HUES48 (cell line): ENCODE measurements around the gene SLC44A4.

Source experiments
- H3K27ac ChIP-seq: one replicate; pipeline ENCODE4 v1.7.0; 2013; ENCODE audit warnings: low read depth, low read length, inconsistent platforms
- H3K27me3 ChIP-seq: 2 replicates; pipeline ENCODE4 v1.6.1; 2013; ENCODE audit warnings: mild to moderate bottlenecking, low read length; ENCODE audit not compliant: control insufficient read depth, insufficient read depth
- H3K36me3 ChIP-seq: 2 replicates; pipeline ENCODE4 v1.6.1; 2013; ENCODE audit warnings: low read length; ENCODE audit not compliant: control insufficient read depth, insufficient read depth
- H3K4me1 ChIP-seq: 2 replicates; pipeline ENCODE4 v1.6.1; 2013; ENCODE audit warnings: mild to moderate bottlenecking, low read length; ENCODE audit not compliant: control insufficient read depth, insufficient read depth
- H3K4me3 ChIP-seq: 2 replicates; pipeline ENCODE4 v1.5.1; 2013; ENCODE audit warnings: mild to moderate bottlenecking, low read depth, low read length
- H3K9ac ChIP-seq: 2 replicates; pipeline ENCODE4 v1.6.1; 2013; ENCODE audit warnings: mild to moderate bottlenecking, low read depth, low read length, moderate library complexity
- H3K9me3 ChIP-seq: 2 replicates; pipeline ENCODE4 v1.6.1; 2013; ENCODE audit warnings: low read length; ENCODE audit not compliant: control insufficient read depth, insufficient read depth

The SLC44A4 gene

GRCh38 chr6:31878726-31879125, at the start of gene SLC44A4:
TSS of gene SLC44A4 (minus strand) at chr6:31878997. CDS start at chr6:31878980, 17 bp downstream.
- H3K36me3 ChIP-seq, result peaks cover 41% of the 10 kb centered on the region
- H3K27ac ChIP-seq, result no peak within 1 kb of the TSS

GRCh38 chr6:31928672-31928939, 49.8 kb upstream of the SLC44A4 start:
- Histone ChIP-seq H3K9ac (no peak overlapping the region), H3K9me3 (no peaks in the 10 kb centered on the region), H3K4me1 (no peaks in the 10 kb centered on the region), H3K27ac (no peak overlapping the region), H3K36me3 (no peaks in the 10 kb centered on the region), H3K4me3 (no peak overlapping the region), H3K27me3 (no peaks in the 10 kb centered on the region)

More at GRCh38 chr6:31878726-31879125, at the start of gene SLC44A4:
- Histone ChIP-seq H3K27me3 (no peaks in the 10 kb centered on the region), H3K4me3 (peak within 1 kb of the TSS; percentile 40; the same call in 1 of the 2 replicates), H3K9ac (no peak within 1 kb of the TSS), H3K4me1 (no peaks in the 10 kb centered on the region; the same call in 1 of the 2 replicates), H3K9me3 (no peaks in the 10 kb centered on the region)

- Histone ChIP-seq H3K4me1 (no peaks in the 10 kb centered on the region), H3K9ac (no peak overlapping the region), H3K36me3 (no peaks in the 10 kb centered on the region), H3K27me3 (no peaks in the 10 kb centered on the region), H3K27ac (no peak overlapping the region), H3K4me3 (no peak overlapping the region), H3K9me3 (no peaks in the 10 kb centered on the region)
Measured at GRCh38 chr6:31927863-31928671, 49.3 kb upstream of the SLC44A4 start.

- H3K9ac ChIP-seq, result no peak within 1 kb of the TSS
- H3K4me3 ChIP-seq, result no peak within 1 kb of the TSS
- no peaks in the 10 kb centered on the region for H3K36me3 ChIP-seq
Measured at GRCh38 chr6:31927242-31927862, 48.6 kb upstream of the SLC44A4 start, which contains the start of gene C2. TSS of gene C2 (plus strand) at chr6:31927717. CDS start at chr6:31927753, 36 bp downstream.

GRCh38 chr6:31922942-31923341, 44.1 kb upstream of the SLC44A4 start:
- H3K9me3 ChIP-seq, result no peaks in the 10 kb centered on the region
- no peaks in the 10 kb centered on the region for H3K27me3 ChIP-seq
- H3K36me3 ChIP-seq, result no peaks in the 10 kb centered on the region
- no peaks in the 10 kb centered on the region for H3K4me1 ChIP-seq
- no peak overlapping the region for H3K27ac ChIP-seq
- H3K9ac ChIP-seq, result no peak overlapping the region
- H3K4me3 ChIP-seq, result no peak overlapping the region

More at GRCh38 chr6:31927242-31927862, 48.6 kb upstream of the SLC44A4 start, which contains the start of gene C2:
- Histone ChIP-seq H3K27me3 (no peaks in the 10 kb centered on the region), H3K4me1 (no peaks in the 10 kb centered on the region), H3K27ac (no peak within 1 kb of the TSS), H3K9me3 (no peaks in the 10 kb centered on the region)

- Histone ChIP-seq H3K4me3 (no peak overlapping the region), H3K9me3 (no peaks in the 10 kb centered on the region), H3K27me3 (no peaks in the 10 kb centered on the region), H3K36me3 (no peaks in the 10 kb centered on the region), H3K4me1 (no peaks in the 10 kb centered on the region), H3K9ac (no peak overlapping the region), H3K27ac (no peak overlapping the region)
Measured at GRCh38 chr6:31920811-31921210, 42.0 kb upstream of the SLC44A4 start.

- Histone ChIP-seq H3K36me3 (no peaks in the 10 kb centered on the region), H3K4me1 (no peaks in the 10 kb centered on the region), H3K9ac (no peak overlapping the region), H3K27ac (no peak overlapping the region), H3K4me3 (no peak overlapping the region), H3K27me3 (no peaks in the 10 kb centered on the region), H3K9me3 (no peaks in the 10 kb centered on the region)
Measured at GRCh38 chr6:31919624-31920303, 41.0 kb upstream of the SLC44A4 start.

GRCh38 chr6:31918069-31918720, 39.4 kb upstream of the SLC44A4 start:
- no peak overlapping the region for H3K27ac ChIP-seq
- H3K27me3 ChIP-seq, result no peaks in the 10 kb centered on the region
- no peaks in the 10 kb centered on the region for H3K4me1 ChIP-seq
- no peaks in the 10 kb centered on the region for H3K36me3 ChIP-seq
- H3K9ac ChIP-seq, result no peak overlapping the region
- H3K4me3 ChIP-seq, result no peak overlapping the region
- no peaks in the 10 kb centered on the region for H3K9me3 ChIP-seq

GRCh38 chr6:31915756-31916155, 37.0 kb upstream of the SLC44A4 start:
- Histone ChIP-seq H3K9ac (no peak overlapping the region), H3K27ac (no peak overlapping the region), H3K4me1 (no peaks in the 10 kb centered on the region), H3K27me3 (no peaks in the 10 kb centered on the region), H3K4me3 (no peak overlapping the region), H3K36me3 (no peaks in the 10 kb centered on the region), H3K9me3 (no peaks in the 10 kb centered on the region)

GRCh38 chr6:31915351-31915750, 36.6 kb upstream of the SLC44A4 start:
- no peak overlapping the region for H3K27ac ChIP-seq
- H3K4me3 ChIP-seq, result no peak overlapping the region
- no peaks in the 10 kb centered on the region for H3K9me3 ChIP-seq
- no peak overlapping the region for H3K9ac ChIP-seq
- H3K4me1 ChIP-seq, result no peaks in the 10 kb centered on the region
- H3K27me3 ChIP-seq, result no peaks in the 10 kb centered on the region
- no peaks in the 10 kb centered on the region for H3K36me3 ChIP-seq
